Adrenal gland (tissue), 12 donors: ENCODE measurements around the gene DLG2. TPM values are rescaled to one million over a fixed set of nuclear protein-coding genes. Genes with fewer than 3 reads are reported as not detected.

Experiments used
- DNase-seq, 7 donors: peaks; one replicate each; pipeline ENCODE4 v3.0.0-alpha.2; 2019 to 2020
- H3K27ac ChIP-seq, 5 donors: fragments of 200-600 bp; sonication (generic) in 4 of 5; 1 replicate in 3 of 5; 2 replicates in 2 of 5; pipeline versions ENCODE4 v1.5.1 to v1.8.0; 2016 to 2020; ENCODE audit warnings: mild to moderate bottlenecking in 1 of 5
- H3K27me3 ChIP-seq: fragments of 200-600 bp; 2 replicates; pipeline ENCODE4 v1.8.0; 2021
- H3K36me3 ChIP-seq, 2 donors: fragments of 200-600 bp; replicated peaks in 1 of 2; 1 replicate in 1 of 2; 2 replicates in 1 of 2; pipeline versions ENCODE4 v1.5.1 to v1.8.0; 2018 to 2022
- H3K4me1 ChIP-seq, 2 donors: fragments of 200-600 bp; replicated peaks in 1 of 2; 1 replicate in 1 of 2; 2 replicates in 1 of 2; pipeline versions ENCODE4 v1.5.1 to v1.8.0; 2018 to 2021
- H3K4me3 ChIP-seq, 4 donors: fragments of 200-600 bp; sonication (generic) in 3 of 4; one replicate each; pipeline ENCODE4 v1.5.1; 2016 to 2018
- H3K9me3 ChIP-seq, 3 donors: fragments of 200-600 bp; sonication (generic) in 1 of 3; replicated peaks in 1 of 3; 1 replicate in 2 of 3; 2 replicates in 1 of 3; pipeline versions ENCODE4 v1.5.1 to v1.8.0; 2016 to 2021
- CTCF ChIP-seq, 6 experiments: fragments of 450-650 bp in 4 of 6; fragments of 200-600 bp in 2 of 6; sonication (generic) in 1 of 6; IDR thresholded peaks; 1 replicate in 5 of 6; 2 replicates in 1 of 6; pipeline versions ENCODE4 v1.5.1 to v1.8.0; 2016 to 2021; ENCODE audit warnings: antibody characterized with exemption in 6 of 6, mild to moderate bottlenecking in 2 of 6, moderate library complexity in 1 of 6
- POLR2A ChIP-seq, 2 donors: fragments of 450-650 bp; IDR thresholded peaks; one replicate each; pipeline ENCODE4 v1.6.1; 2017; ENCODE audit warnings: antibody characterized with exemption in 2 of 2, mild to moderate bottlenecking in 2 of 2, moderate library complexity in 1 of 2
- WGBS, 4 donors: extraction: QIAGEN DNeasy Blood & Tissue Kit in 2 of 4; methylation state at CpG; one replicate each; pipeline versions ENCODE4 v1.1.5 to v1.1.7; 2013 to 2017; 5-methylcytosine and 5-hydroxymethylcytosine counted together
- intact Hi-C, 2 donors: fragments of 100-400 bp; cut with DNase I; formaldehyde crosslinking; loops; one replicate each; pipeline versions ENCODE4 v1.14.1 to v1.15.0; 2022 to 2023
- polyA plus RNA-seq, 3 donors: library from polyadenylated mRNA; stranded (reverse); fragments of 200-250 nt in 2 of 3; fragments of 350-450 nt in 1 of 3; fragmentation: Illumina TruSeq in 1 of 3; extraction: RNeasy Lipid Tissue Mini Kit (QIAGEN cat#74804) in 1 of 3; gene quantifications; one replicate each; pipeline ENCODE4 v1.2.3, GENCODE V29; 2013 to 2014
- total RNA-seq, 9 donors: library from RNA; depleted of rRNA in 4 of 9; stranded (reverse); fragments of >200 nt in 4 of 9; fragments of 120-200 nt in 1 of 9; fragmentation: NEBNext Ultra II Directional in 1 of 9; extraction: Animal tissue kit (Norgen Biotek cat#: 25700) in 1 of 9; gene quantifications; one replicate each; pipeline versions ENCODE4 v1.1.0 to v1.2.4, GENCODE V29; 2013 to 2023
- donor health status: healthy with polysubstance abuse.
- donor health status: Bipolar disorder and iron deficiency.
- donor health status: DM: yes; HTN: yes; CAD: no.
- donor health status: DM: no; HTN: no; CAD: no.
- donor health status: DM: no; HTN: no; CAD: no.
- donor health status: DM: yes; HTN: yes; CAD: no.

The DLG2 gene
- total and polyA plus RNA-seq, 12 donors: 8.3 to 101 (median 37.5) TPM

GRCh38 chr11:83617671-83618070 is 2009.5 kb downstream of the DLG2 start:
- 52 to 83% (median 68%) methylated on average over 1 of the region's 1 CpG for WGBS, 4 donors
- Histone ChIP-seq H3K4me1 (no peaks in the 10 kb centered on the region), H3K36me3 (no peaks in the 10 kb centered on the region), H3K27ac (no peak overlapping the region), H3K27me3 (no peaks in the 10 kb centered on the region), H3K9me3 (no peaks in the 10 kb centered on the region), H3K4me3 (no peak overlapping the region)
- intact Hi-C loops: no loop called here
- DNase-seq: no peak
- TF ChIP-seq CTCF (IDR thresholded peaks at IDR 0.05): no peak
- no peak for TF ChIP-seq POLR2A (IDR thresholded peaks at IDR 0.05)

GRCh38 chr11:83613767-83614121 is 2013.4 kb downstream of the DLG2 start:
- intact Hi-C loops: no loop called here

GRCh38 chr11:83612891-83613766 is 2014.0 kb downstream of the DLG2 start:
- TF ChIP-seq POLR2A (IDR thresholded peaks at IDR 0.05): no peak
- no peak for TF ChIP-seq CTCF (IDR thresholded peaks at IDR 0.05)
- no peaks in the 10 kb centered on the region for H3K9me3 ChIP-seq
- intact Hi-C loops: no loop called here
- no peaks in the 10 kb centered on the region for H3K36me3 ChIP-seq
- peaks cover 0 to 8% of the 10 kb centered on the region in 2 donors for H3K4me1 ChIP-seq
- no peak for DNase-seq
- H3K27me3 ChIP-seq: no peaks in the 10 kb centered on the region
- no peak overlapping the region for H3K27ac ChIP-seq
- H3K4me3 ChIP-seq: no peak overlapping the region
- WGBS, 4 donors: 62 to 65% (median 64%) methylated on average over 5 of the region's 5 CpGs

More at GRCh38 chr11:83613767-83614121, 2013.4 kb downstream of the DLG2 start:
- Histone ChIP-seq H3K4me1 (peaks cover 0 to 8% of the 10 kb centered on the region in 2 donors), H3K27ac (no peak overlapping the region), H3K9me3 (no peaks in the 10 kb centered on the region), H3K4me3 (no peak overlapping the region), H3K36me3 (no peaks in the 10 kb centered on the region), H3K27me3 (no peaks in the 10 kb centered on the region)
- TF ChIP-seq POLR2A (IDR thresholded peaks at IDR 0.05): no peak
- TF ChIP-seq CTCF (IDR thresholded peaks at IDR 0.05): no peak
- WGBS, 4 donors: 42 to 79% (median 55%) methylated on average over 2 of the region's 2 CpGs
- DNase-seq: no peak

GRCh38 chr11:83611600-83611999 is 2015.5 kb downstream of the DLG2 start:
- H3K27me3 ChIP-seq: no peaks in the 10 kb centered on the region
- peak in 1 of 7 donors; percentile 16 for DNase-seq
- no peak overlapping the region for H3K4me3 ChIP-seq
- peaks cover 0 to 8% of the 10 kb centered on the region in 2 donors for H3K4me1 ChIP-seq
- H3K36me3 ChIP-seq: no peaks in the 10 kb centered on the region
- WGBS, 4 donors: 56 to 72% (median 65%) methylated on average over 3 of the region's 3 CpGs
- H3K9me3 ChIP-seq: no peaks in the 10 kb centered on the region
- TF ChIP-seq POLR2A (IDR thresholded peaks at IDR 0.05): no peak
- TF ChIP-seq CTCF (IDR thresholded peaks at IDR 0.05): no peak
- H3K27ac ChIP-seq: no peak overlapping the region
- intact Hi-C loops: no loop called here
